PC-3 (cell line): ENCODE measurements around the gene MAML2. TPM values are rescaled to one million over a fixed set of nuclear protein-coding genes. Genes with fewer than 3 reads are reported as not detected.

Source experiments
- ATAC-seq: fragments of 200-7000 bp; cut with Tn5 transposase; 2 replicates; pipeline ENCODE4 v1.9.1; 2020; ENCODE audit warnings: mild to moderate bottlenecking, moderate library complexity
- BruUV-seq: library from RNA; stranded (reverse); fragments of 400-500 nt; replicated peaks from 2 replicates; lab custom pipeline; 2021; lab: Mats Ljungman, UMichigan
- CTCF ChIA-PET: fragments of 300-600 bp; sonication (Branson Sonifier 250); formaldehyde crosslinking; loops from one replicate; lab custom pipeline; 2022; ENCODE audit warnings: antibody characterized with exemption; lab: Charles Lee
- POLR2A ChIA-PET: fragments of 300-600 bp; sonication (Branson Sonifier 250); formaldehyde crosslinking; loops from one replicate; lab custom pipeline; 2022; ENCODE audit warnings: antibody characterized with exemption; ENCODE audit not compliant: unreplicated experiment; lab: Charles Lee
- DNase-seq: peaks from one replicate; pipeline ENCODE4 v3.0.0-alpha.2; 2015
- H2AFZ ChIP-seq: fragments of 300-600 bp; sonication (generic); 2 replicates; pipeline ENCODE4 v1.6.0; 2016; ENCODE audit warnings: antibody characterized with exemption, low read length
- H3F3A ChIP-seq: fragments of 300-600 bp; sonication (generic); one replicate; pipeline ENCODE4 v1.6.0; 2017; ENCODE audit warnings: antibody characterized with exemption, low read length, control low read depth, mild to moderate bottlenecking; ENCODE audit not compliant: unreplicated experiment
- H3K27ac ChIP-seq: fragments of 300-600 bp; sonication (generic); 2 replicates; pipeline ENCODE4 v1.5.1; 2016; ENCODE audit warnings: mild to moderate bottlenecking, low read length
- H3K27me3 ChIP-seq: fragments of 300-600 bp; sonication (generic); 2 replicates; pipeline ENCODE4 v1.6.1; 2016; ENCODE audit warnings: low read length, mixed read lengths
- H3K36me3 ChIP-seq: fragments of 300-600 bp; sonication (generic); 2 replicates; pipeline ENCODE4 v1.6.1; 2016; ENCODE audit warnings: low read depth, mixed run types, low read length, mixed read lengths
- H3K4me1 ChIP-seq: fragments of 300-600 bp; sonication (generic); 2 replicates; pipeline ENCODE4 v1.5.1; 2016; ENCODE audit warnings: low read length; ENCODE audit not compliant: insufficient read depth
- H3K4me2 ChIP-seq: fragments of 300-600 bp; sonication (generic); 2 replicates; pipeline ENCODE4 v1.6.0; 2016; ENCODE audit warnings: low read length
- H3K4me3 ChIP-seq: fragments of 300-600 bp; sonication (generic); 2 replicates; pipeline ENCODE4 v1.5.1; 2016; ENCODE audit warnings: mild to moderate bottlenecking, low read length, mixed read lengths
- H3K79me2 ChIP-seq: fragments of 300-600 bp; sonication (generic); 2 replicates; pipeline ENCODE4 v1.6.1; 2017; ENCODE audit warnings: low read length, mixed read lengths
- H3K9ac ChIP-seq: fragments of 300-600 bp; sonication (generic); 2 replicates; pipeline ENCODE4 v1.6.0; 2016; ENCODE audit warnings: mild to moderate bottlenecking, low read length
- H3K9me2 ChIP-seq: fragments of 300-600 bp; sonication (generic); replicated peaks from 2 replicates; pipeline ENCODE4 v1.6.1; 2016; ENCODE audit warnings: mixed run types, low read length, mixed read lengths
- H3K9me3 ChIP-seq: fragments of 300-600 bp; sonication (generic); 2 replicates; pipeline ENCODE4 v1.6.1; 2016; ENCODE audit warnings: low read length, mixed read lengths
- H4K20me1 ChIP-seq: fragments of 300-600 bp; sonication (generic); 2 replicates; pipeline ENCODE4 v1.6.1; 2016; ENCODE audit warnings: low read length, mixed read lengths
- CTCF ChIP-seq: fragments of 300-600 bp; sonication (generic); conservative IDR thresholded peaks from 2 replicates; pipeline ENCODE4 v1.5.1; 2017; ENCODE audit warnings: antibody characterized with exemption, low read depth, mild to moderate bottlenecking, low read length
- EZH2 ChIP-seq: fragments of 300-600 bp; sonication (generic); IDR thresholded peaks from one replicate; pipeline ENCODE4 v1.6.1; 2017; ENCODE audit warnings: antibody characterized with exemption, mild to moderate bottlenecking, low read length; ENCODE audit not compliant: unreplicated experiment
- EZH2phosphoT487 ChIP-seq: fragments of 300-600 bp; sonication (generic); IDR thresholded peaks from 2 replicates; pipeline ENCODE4 v1.6.1; 2018; ENCODE audit warnings: mild to moderate bottlenecking, antibody characterized with exemption, low read length, borderline replicate concordance
- intact Hi-C: fragments of 100-400 bp; cut with micrococcal nuclease; formaldehyde crosslinking; loops from 2 replicates; pipeline ENCODE4 v1.9.0; 2023
- total RNA-seq: library from RNA; depleted of rRNA; stranded (reverse); fragments of >200 nt; gene quantifications from 2 replicates; pipeline ENCODE4 v1.2.3, GENCODE V29; 2014

Gene MAML2
- total RNA-seq, 1 experiment from 2014 or later = 10.9 TPM

- DNase-seq = peak; percentile 52
- H2AFZ ChIP-seq = peak overlapping the region; percentile 88; the same call in 1 of the 2 replicates
- intact Hi-C loops = loop anchor here (2.0 to 5.0 kb wide), 8 partner anchors 69 to 417 kb away; partner anchors contain the start of gene MTMR2
- CTCF ChIA-PET = interaction anchor here (0.5 to 2.9 kb wide), 14 partner anchors 27 to 1199 kb away, joined by 3 to 24 read pairs (median 4); partner anchors contain the start of genes CCDC82 and JRKL
- H3F3A ChIP-seq = no peaks in the 10 kb centered on the region
- peaks cover 42% of the 10 kb centered on the region for H3K4me1 ChIP-seq
- no peaks in the 10 kb centered on the region for H3K27me3 ChIP-seq
- no peaks in the 10 kb centered on the region for H3K9me2 ChIP-seq
- H4K20me1 ChIP-seq = no peaks in the 10 kb centered on the region
- 0 out of 2 replicates have a peak overlapping the region, but pooled peaks have one; percentile 69 for H3K27ac ChIP-seq
- H3K4me2 ChIP-seq = peak overlapping the region; percentile 90
- BruUV-seq = no TSS peak
- peak overlapping the region; percentile 89 for H3K4me3 ChIP-seq
- peak; percentile 31 for ATAC-seq
- POLR2A ChIA-PET = interaction anchor here (0.5 to 0.6 kb wide), 3 partner anchors 30 to 286 kb away, joined by 3 to 4 read pairs (median 4); no protein-coding TSS in a partner anchor
- TF ChIP-seq CTCF (peak; percentile 73), EZH2 (no peak)
- H3K36me3 ChIP-seq = no peaks in the 10 kb centered on the region
- H3K9me3 ChIP-seq = no peaks in the 10 kb centered on the region
- H3K9ac ChIP-seq = peak overlapping the region; percentile 92
- peaks cover 65% of the 10 kb centered on the region for H3K79me2 ChIP-seq
These were observed 1.6 kb downstream of the MAML2 start for GRCh38 chr11:96341211-96342013.

- H3F3A ChIP-seq = no peaks in the 10 kb centered on the region
- DNase-seq (no peak), ATAC-seq (no peak)
- peak overlapping the region; percentile 89; the same call in 1 of the 2 replicates for H3K4me3 ChIP-seq
- H3K9me3 ChIP-seq = no peaks in the 10 kb centered on the region
- no peak for TF ChIP-seq CTCF
- TF ChIP-seq EZH2 = no peak
- no peak for TF ChIP-seq EZH2phosphoT487
- H3K79me2 ChIP-seq = peaks cover 72% of the 10 kb centered on the region
- TSS peak; percentile 0 for BruUV-seq
- H3K36me3 ChIP-seq = peaks cover under 1% of the 10 kb centered on the region; the same call in 1 of the 2 replicates
- H3K27ac ChIP-seq = no peak overlapping the region
- H3K4me1 ChIP-seq = peaks cover 42% of the 10 kb centered on the region
- no peak overlapping the region for H2AFZ ChIP-seq
- intact Hi-C loops = loop anchor here (5.0 kb wide), 4 partner anchors 83 to 193 kb away; no protein-coding TSS in a partner anchor
- no peaks in the 10 kb centered on the region for H3K27me3 ChIP-seq
- H3K4me2 ChIP-seq = peak overlapping the region; percentile 90
- no peak overlapping the region for H3K9ac ChIP-seq
- ChIA-PET CTCF (no interaction called here), POLR2A (interaction anchor here (0.6 kb wide), 1 partner anchor 82 kb away, joined by 6 read pairs; no protein-coding TSS in a partner anchor)
- no peaks in the 10 kb centered on the region for H3K9me2 ChIP-seq
- no peaks in the 10 kb centered on the region for H4K20me1 ChIP-seq
These were observed 2.5 kb downstream of the MAML2 start for GRCh38 chr11:96340555-96340885.
